GM19193 (cell line): ENCODE measurements around the gene LRSAM1.
A peak's percentile ranks its signal among the peaks of the same experiment; 100 is the strongest.

Experiments
- POLR2A ChIP-seq: IDR thresholded peaks from 4 replicates; pipeline ENCODE4 v1.6.1; 2011; ENCODE audit not compliant: insufficient read depth, insufficient read length; ENCODE audit errors: extremely low read depth

LRSAM1 gene

GRCh38 chr9:127536499-127536898 lies 85.2 kb downstream of the LRSAM1 start:
- no peak for TF ChIP-seq POLR2A

DNA sequence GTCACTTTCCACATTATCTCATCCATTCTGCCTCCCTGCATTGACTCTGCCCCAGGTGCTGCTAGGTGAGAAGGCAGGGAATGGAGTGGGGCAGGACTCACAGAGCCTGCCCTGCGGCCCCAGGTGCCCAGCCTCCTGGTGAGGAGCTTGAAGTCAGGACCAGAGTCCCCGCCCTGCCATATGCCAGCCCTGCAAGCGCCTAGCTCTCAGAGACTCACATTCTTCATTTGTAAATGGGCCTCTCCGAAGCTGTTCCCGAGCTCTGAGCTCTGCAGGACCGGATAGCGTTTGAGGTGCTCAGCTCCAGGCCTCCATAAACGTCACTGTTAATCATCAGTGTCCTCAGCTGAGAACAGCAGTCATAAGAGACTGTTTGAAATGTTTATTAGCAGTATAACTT lies 85.7 kb downstream of the LRSAM1 start:
- TF ChIP-seq POLR2A: no peak

DNA sequence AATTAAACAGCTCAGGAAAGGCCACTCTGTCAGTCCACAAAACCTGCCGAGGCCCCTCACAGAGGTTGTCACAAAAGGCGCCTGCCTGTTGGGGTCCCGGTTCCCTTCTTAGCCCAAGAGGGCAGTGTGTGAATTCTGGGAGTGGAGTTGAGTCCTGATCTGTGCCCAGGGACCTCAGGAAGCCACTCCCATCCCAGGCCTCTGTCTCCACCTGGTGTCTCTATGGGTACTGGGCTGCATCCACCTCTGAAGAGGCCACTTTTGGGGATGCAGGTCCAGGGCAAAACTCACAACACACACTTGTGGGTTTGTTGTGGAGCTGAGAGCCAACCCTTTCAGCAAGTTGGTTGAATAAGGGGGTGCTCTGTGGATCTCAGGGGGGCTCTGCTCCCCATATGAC lies 86.5 kb downstream of the LRSAM1 start:
- no peak for TF ChIP-seq POLR2A

GRCh38 chr9:127538849-127539258 lies 87.5 kb downstream of the LRSAM1 start:
- no peak for TF ChIP-seq POLR2A

GRCh38 chr9:127539259-127539981 lies 88.1 kb downstream of the LRSAM1 start:
- TF ChIP-seq POLR2A: no peak

- no peak for TF ChIP-seq POLR2A
These were observed 88.8 kb downstream of the LRSAM1 start for GRCh38 chr9:127539982-127540663.

DNA sequence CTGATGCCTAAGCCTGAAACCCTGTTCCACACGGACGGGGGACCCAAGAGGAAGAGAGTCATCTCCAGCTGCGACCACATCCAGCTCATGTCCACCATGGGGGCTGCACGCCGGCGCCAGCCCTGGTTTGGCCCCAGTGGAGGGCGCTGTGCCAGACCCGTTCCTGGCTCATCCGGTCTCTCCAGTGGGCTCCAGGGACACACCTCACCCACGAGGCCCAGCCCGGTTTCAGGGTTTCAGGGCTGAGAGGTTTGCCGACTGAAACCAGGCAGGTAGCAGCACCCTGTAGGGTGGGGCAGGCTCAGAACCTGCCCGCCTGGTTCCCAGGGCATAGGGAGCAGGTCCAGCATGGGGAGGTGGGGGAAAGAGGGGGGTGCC lies 89.3 kb downstream of the LRSAM1 start:
- no peak for TF ChIP-seq POLR2A

DNA sequence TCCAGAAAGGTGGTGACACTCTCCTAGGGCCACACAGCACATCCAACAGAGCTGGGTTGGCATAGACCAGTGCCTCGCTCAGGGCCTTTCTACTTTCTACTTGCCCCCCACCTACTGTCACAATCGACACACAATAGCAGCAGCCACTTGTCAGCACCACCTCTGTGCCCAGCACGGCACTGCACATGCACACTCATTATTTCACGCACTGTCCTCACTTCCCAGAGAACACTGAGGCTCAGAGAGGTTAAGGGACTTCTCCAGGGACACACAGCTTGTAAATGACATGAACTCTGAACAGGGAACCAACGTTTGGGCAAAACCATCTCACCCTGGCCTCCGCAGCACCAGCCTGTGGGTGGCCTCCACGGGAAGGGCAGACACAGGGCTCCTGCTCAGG lies 89.9 kb downstream of the LRSAM1 start:
- TF ChIP-seq POLR2A: no peak

DNA sequence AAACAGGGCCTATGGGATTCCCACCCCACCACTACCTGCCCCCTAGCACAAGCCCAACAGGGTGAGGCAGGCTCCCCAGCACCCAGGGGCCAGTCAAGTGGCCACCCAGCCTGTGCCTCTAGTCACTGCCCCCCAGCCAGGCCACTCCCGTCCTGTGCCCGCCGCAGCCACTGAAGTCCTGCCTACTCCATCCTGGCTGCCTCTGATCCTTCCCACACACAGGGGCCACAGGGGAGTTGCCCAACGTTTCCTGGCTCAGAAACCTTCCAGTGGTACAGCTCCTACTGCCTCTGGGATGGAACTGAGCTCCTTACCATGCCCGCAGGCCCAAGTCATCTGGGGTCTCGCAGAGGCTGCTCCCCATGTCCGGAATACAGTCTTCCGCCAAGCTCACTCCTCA lies 90.6 kb downstream of the LRSAM1 start:
- TF ChIP-seq POLR2A: no peak

DNA sequence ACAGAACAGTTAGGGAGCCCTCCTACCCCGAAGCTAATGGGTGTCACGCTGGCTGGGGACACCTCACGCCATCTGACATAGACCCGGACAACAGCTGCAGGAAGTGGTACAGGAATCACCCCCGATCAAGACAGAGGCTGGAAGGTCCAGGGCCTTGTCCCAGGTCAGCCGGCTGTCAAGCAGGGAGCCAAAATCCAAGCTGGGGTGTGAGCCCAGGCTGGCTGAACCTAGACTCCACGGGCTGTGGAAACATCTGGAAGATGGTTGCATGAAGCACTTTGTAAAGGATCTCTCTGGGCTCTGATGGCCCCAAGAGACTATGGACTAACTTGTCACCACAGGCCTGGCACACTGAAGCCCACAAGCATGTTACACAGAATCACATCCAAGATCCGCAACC lies 91.9 kb downstream of the LRSAM1 start:
- TF ChIP-seq POLR2A: no peak

- TF ChIP-seq POLR2A: no peak
These were observed 92.7 kb downstream of the LRSAM1 start for GRCh38 chr9:127543973-127544533.

GRCh38 chr9:127545196-127546124 lies 94.2 kb downstream of the LRSAM1 start:
- TF ChIP-seq POLR2A: peak; percentile 26

- TF ChIP-seq POLR2A: no peak
These were observed 95.0 kb downstream of the LRSAM1 start for GRCh38 chr9:127546125-127546832.

- no peak for TF ChIP-seq POLR2A
These were observed 97.1 kb downstream of the LRSAM1 start for GRCh38 chr9:127548352-127548881.
